HPDE6-E6E7 (cell line): ENCODE results near the gene TSPAN17.
"Not testable (repeated sequence)": the region's sequence is repeated elsewhere in the genome, so short reads cannot be mapped to it uniquely, and the experiment has no call there.

Source experiments
- DNase-seq: peaks from one replicate; pipeline ENCODE4 v3.0.0; 2011; ENCODE audit warnings: missing footprints; ENCODE audit errors: extremely low spot score

TSPAN17 gene, protein sequence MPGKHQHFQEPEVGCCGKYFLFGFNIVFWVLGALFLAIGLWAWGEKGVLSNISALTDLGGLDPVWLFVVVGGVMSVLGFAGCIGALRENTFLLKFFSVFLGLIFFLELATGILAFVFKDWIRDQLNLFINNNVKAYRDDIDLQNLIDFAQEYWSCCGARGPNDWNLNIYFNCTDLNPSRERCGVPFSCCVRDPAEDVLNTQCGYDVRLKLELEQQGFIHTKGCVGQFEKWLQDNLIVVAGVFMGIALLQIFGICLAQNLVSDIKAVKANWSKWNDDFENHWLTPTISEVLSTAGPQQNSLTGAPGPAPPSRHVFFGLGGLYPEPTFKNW

DNA sequence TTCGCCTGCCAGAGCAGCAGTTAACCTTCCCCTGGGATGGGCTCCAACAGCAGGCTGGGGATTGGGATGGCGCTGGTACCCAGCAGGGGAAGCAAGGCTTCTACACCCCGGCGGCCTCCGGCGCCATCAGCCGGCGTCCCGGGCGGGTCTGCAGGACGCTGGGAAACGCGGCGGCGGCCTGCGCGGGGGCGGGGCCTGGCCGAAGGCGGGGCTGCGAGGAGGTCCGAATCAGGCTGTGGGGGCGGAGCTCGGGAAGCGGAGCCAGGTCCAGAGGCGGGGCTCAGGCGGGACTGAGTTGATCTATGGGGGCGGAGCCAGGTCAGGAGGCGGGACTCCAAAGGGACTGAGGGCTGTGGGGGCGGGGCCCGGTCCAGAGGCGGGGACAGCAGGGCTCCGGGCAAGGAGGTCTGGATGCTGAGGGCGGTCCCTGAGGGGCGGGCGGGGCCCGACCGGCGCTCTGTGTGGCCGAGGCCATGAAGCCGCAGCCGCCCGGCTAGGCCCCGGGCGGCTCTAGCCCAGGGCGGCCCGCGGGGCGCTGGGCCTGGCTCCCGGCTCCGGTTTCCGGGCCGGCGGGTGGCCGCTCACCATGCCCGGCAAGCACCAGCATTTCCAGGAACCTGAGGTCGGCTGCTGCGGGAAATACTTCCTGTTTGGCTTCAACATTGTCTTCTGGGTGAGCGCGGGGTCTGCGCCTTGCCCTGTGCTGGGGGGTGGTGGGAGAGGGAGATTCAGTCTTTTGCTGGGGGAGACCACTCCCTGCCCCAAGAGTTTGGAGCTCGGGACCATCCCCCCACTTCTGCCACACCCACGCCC, at the start of gene TSPAN17:
TSS of gene TSPAN17 (plus strand) at position 455 of the 813 bp plus-strand sequence. CDS start at position 587, 132 bp downstream.
- DNase-seq: peak; percentile 95

DNA sequence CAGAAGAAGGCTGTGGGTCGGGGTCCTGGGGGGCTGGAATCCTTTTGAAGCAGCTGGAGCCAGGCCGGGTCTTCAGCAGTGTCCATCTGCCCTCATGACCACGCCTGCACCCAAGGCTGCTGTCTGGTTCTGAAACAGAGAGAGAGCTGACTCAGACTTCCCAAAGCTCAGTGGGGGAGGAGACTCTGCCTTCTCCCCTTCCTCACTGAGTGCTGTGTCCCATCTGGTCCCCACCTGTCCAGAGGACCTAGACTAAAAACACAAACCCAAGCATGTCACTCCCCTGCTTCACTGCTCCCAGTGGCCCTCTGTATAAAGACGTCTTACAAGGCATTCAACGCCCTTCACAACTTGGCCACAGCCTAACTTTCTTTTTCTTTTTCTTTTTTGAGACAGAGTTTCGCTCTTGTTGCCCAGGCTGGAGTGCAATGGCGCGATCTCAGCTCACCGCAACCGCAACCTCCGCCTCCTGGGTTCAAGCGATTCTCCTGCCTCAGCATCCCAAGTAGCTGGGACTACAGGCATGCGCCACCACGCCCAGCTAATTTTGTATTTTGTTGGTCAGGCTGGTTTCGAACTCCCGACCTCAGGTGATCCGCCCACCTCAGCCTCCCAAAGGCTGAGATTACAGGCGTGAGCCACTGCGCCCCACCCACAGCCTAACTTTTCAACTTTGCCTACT, 47.4 kb upstream of the TSPAN17 start:
- not testable (repeated sequence) for DNase-seq

DNA sequence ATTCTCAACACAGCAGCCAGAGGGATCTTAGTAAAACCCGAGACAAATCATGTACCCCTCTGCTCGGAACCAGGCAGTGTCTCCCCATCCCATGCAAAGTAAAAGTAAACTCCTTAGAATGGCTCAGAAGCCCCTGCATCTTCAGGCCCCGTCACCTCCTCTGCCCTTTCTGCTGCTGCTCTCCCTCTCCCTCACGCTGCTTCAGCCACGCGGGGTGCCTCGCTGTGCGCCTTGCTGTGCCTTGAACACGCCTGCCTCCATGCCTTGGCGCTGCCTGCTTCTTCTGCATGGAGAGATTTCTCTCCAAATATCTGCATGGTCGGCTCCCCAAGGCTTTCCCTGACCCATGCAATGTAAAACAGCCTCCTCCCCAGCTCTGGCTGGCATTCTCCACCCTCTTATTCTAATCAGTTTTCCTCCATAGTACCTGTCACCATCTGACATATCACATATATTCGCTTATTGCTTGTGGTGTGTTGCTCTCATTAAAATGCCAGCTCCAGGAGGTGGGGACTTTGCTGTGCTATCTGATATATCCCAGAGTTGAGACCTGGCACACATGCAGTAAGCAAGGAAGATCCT, 45.3 kb upstream of the TSPAN17 start:
- DNase-seq: no peak

DNA sequence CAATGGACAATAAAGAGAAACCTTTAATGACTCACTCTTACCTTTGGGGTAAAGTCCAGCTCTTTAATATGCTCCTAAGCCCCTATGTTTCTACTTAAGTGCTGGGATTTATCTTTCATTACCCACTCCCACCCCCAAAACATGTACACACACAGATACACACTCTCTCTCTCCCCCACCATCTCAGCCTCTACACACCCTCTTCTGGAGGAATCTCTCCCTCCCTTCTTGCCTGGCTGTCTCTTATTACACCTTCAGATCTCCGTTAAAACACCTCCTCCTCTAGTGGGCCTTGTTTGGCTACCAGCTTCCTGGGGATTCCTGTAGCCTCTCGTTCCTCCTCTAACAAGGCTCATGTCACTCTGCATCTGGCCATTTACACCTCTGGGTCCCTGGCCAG, 44.2 kb upstream of the TSPAN17 start:
- no peak for DNase-seq

DNA sequence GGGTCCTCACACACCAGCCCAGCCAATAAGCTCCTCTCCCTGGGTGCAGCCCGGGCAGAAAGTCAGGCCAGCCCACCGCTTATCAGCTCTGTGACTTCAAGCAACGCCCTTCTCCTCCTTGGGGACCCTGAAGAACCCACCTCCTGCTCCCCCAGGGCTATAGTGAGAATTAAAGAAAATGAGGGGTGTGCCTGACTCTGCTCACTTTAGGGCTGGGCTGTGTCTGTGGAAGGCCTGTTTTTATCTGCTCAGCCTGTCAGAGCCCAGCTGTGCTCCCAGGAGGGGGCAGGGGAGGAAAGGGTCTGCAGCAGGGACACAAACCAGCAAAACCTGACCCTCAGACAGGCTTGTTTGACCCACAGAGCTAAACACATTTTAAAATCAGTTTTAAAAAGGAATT, 41.3 kb upstream of the TSPAN17 start:
- no peak for DNase-seq

DNA sequence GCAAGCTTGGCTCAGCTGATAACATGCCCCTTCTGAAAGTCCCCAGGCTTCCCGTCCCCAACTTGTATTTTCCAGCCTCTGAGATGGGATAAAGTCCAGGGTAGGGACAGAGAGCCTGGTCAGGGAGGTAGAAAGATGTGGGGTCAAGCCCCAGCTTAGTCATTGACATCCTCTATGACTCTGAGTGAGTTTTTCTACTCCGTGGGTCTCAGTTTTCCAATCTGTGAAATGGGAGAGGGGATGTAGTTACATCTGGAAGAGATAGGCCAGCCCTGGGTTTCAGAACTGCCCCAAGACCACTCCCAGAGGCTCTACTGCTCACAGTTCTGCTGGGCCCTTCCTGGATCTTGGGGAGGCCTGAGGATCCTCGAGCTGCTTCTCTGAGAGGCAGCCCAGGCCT, 40.4 kb upstream of the TSPAN17 start:
- DNase-seq: no peak

DNA sequence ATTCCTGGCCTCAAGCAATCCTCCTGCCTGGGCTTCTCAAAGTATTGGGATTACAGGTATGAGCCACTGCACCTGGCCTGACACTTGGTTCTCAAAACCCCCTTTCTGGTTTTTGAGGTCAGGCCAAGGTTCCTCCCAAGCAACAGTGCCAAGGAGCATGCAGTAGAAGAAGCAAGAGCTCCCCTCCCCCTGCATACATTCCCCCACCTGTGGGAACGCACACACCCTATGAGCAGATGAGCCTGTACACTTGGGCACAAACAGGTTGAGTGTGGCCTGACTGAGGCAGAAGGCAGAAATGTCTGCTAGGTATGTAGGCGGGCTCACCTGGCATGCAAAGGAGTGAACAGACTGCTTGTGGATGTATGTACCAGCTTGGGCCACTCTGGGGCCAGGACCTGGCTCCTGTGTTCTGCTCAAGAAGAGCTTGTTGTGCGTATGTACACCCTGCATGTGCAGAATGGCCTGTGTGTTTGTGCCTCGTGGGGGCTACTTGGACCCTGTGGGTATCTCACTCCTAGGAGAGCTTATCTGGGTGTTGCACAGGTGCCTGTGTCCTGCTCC, 39.1 kb upstream of the TSPAN17 start:
- no peak for DNase-seq

DNA sequence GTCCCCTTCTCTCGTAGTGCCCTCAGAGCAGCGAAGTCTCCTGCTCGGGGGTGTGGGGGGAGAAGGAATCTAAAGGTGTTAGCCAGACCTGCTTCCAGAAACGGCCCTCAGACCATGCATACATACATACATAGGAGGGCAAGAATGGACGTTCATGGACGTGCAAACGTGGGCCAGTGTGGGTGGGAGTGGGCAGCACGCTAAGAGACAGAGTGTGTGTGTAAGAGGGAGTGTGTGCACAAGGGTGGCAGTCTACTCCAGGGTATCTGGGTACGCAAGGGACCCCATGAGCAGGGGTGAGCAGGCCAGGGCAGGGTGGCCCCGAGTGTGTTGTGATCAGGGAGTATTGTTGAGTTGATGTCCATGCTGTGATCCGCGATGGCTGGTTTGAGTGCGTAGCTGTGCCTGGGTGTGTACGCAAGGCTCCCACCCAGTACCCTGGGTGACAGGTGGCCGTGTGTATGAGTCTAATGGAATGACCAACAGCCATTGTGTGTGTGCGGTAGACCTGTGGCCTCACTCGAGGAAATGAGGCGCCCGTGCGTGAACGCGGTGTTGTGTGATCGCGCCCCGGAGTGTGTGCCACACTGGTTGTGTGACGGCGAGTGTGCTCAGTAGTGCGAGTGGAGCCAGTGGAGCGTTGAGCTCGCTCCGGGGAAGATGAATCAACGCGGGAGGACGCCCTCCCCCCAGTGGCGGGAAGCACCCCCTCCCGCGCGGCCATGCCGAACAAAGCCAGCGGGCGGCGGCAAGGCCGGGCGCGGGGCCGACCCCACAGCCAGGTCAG, 38.2 kb upstream of the TSPAN17 start:
- no peak for DNase-seq

DNA sequence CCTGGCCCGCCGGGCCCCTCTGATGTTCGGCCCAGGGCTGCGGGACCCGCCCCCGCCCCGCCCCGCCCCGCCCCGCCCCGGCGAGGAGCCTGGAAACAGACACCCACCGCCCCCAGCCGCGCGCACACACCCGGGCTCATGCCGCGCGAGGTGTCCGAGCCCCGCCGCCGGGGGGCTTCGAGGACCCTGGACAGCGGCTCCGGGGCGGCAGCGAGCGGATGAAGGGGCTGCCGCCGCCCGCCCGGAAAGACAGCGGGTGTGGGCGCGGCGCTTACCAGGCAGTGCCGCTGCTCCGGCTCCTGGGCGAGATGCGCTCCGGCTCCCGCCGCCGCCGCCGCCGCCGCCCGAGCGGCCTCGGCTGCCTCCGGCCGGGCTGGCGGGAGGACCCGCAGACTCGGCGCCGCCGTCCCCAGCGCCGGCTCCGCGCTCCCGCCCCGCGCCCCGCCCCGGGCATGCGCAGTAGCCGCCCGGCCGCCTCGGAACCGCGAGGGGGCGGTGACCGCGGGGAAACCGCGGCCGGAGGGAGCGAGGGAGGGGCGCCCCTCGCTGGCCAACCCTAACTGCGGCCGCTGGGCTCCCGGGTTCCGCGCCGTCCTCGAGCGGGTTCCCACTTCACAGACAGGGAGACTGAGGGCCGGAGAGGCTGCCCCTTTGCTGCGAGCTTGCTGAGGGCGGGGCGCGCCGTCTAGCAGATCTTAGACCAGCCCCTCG, 37.4 kb upstream of the TSPAN17 start, which contains the start of gene GPRIN1:
TSS of gene GPRIN1 (minus strand) at position 433 of the 711 bp plus-strand sequence. CDS start 10,322 bp downstream, outside the sequence.
- peak; percentile 77 for DNase-seq

DNA sequence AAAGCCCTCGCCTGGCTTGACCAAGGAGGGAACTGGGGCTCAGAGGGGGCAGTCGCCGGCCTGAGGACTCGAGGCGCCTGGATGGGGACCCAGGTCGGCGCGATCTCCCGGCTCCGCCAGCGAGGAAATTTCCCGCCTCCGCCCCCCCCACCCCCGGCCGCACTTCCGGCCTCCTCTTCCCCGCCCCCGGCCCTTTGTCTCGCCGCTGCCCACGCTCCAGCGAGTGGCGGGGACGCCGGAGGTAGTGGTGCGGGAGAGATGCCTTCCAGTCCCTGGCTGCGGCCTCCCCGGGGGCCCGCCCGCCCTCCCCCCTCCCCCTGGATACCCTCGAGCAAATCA, 36.9 kb upstream of the TSPAN17 start:
- DNase-seq: no peak

DNA sequence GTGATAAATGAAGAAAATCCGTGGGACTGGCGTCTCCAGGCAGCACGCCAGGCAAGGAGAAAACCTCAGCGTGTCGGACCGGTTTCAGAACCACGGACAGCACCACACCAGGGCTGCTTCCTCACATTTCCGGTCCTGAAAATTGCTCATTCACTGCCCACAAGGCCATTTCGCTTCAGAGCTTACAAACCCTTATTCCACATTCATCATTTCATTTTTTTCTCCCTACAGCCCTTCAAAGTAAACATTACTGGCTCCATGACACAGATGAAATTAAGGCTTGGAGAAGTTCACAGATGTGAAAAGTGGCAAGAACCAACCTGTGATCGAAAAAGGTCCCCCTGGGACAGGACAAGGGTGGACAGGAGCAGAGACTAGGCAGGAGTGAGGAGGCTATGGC, 35.8 kb upstream of the TSPAN17 start:
- DNase-seq: peak; percentile 59

DNA sequence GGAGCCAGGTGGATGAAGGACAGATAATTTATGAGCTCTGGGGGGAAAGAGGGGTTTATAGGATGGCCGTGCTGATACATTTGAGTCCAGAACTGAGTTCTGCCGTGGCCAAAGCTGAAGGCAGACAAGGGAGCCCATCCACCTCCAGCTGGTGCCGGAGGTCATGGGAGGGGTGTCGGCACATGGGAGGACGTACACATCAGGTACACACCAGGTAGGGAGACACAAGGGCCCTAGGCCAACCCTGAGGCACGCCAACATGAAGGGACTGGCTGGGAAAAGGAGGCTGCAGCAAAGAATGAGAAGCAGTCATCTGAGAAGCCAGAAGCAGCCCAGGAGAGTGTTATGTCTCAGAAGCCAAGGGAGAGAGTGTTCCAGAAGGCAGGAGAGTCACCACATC, 35.3 kb upstream of the TSPAN17 start:
- DNase-seq: no peak

DNA sequence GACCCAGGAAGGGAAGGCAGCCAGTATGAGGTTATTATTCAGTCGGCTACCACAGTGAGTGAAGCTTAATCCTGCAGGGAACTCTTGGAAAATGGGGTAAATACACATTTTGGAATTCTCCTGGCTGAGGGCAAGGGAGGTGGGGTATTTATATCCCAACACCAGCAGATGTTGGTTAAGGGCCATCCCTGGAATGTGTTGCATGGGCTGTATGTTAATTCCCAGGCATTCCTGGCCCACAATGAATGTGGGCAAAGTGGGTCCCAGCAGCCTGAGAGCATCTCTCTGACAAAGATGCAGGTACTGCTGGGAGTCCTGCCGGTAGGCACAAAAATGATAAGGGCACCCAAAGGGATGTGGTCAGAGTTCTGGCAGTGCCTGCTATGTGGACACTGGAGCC, 34.4 kb upstream of the TSPAN17 start:
- DNase-seq: no peak

DNA sequence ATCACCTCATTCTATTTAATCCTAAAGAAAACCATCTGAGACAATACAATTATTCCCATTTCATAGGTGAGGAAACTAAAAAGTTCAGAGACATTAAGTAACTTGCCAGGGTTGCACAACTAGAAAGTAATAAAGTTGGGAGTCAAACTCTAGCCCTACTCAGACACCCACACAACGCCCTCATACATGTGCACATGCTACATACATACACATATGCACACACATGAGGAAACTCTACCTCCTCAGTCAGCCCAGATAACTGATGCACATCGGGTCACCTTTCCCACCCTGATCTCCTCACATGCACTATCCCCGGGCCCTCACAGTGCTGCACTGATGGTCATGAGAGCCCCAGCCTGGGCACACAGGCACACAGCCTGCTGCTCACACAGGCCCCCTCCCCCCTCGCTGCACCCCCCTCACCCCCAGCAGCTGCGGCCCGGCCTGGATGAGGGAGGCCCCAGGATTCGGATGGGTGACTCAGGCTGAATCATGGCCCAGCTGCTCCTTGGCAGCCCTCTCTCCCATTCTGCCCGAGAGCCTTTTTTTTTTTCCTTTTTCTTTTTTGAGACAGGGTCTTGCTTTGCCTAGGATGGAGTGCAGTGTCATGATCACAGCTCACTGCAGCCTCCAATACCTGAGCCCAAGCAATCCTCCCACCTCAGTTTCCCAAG, 32.3 kb upstream of the TSPAN17 start:
- peak; percentile 76 for DNase-seq

DNA sequence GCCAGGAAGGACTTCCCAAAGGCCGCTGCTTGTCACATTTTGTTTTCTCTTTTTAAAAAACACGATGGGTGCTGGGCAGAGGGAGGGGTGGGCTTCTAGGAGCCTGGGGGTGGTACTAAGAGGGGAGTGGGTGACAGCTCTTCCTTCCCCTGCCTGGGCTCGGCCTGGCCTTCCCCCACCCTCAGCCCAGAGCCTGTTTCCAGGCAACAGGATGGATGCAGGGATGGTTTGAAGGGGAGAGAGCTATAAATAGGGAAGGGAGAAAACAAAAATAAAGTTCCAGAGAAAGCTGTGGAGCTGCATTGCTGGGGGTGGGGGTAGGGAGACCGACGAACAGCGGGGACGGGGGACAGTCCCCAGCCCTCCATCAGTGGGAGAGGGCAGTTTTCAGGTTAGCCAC, 30.8 kb upstream of the TSPAN17 start:
- DNase-seq: no peak

DNA sequence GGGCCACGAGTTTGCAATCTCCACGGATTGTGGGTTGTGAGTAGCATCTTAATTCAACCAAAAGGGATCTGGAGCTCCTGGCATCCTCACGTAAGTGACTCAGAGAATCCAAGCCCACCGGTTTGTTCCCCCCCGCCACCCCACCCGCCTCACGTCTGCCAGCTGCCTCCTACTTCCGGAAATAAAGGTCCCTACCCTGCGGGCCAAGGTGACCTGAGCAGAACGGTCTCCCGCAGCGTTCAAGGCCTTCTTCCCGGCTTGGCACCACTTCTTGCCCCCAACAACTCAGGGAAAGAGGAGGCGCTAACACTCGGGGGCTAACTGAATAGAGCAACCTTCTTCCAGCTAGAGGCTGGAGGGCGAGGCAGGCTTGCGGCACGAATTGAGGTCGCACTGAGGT, 28.5 kb upstream of the TSPAN17 start:
- DNase-seq: no peak

DNA sequence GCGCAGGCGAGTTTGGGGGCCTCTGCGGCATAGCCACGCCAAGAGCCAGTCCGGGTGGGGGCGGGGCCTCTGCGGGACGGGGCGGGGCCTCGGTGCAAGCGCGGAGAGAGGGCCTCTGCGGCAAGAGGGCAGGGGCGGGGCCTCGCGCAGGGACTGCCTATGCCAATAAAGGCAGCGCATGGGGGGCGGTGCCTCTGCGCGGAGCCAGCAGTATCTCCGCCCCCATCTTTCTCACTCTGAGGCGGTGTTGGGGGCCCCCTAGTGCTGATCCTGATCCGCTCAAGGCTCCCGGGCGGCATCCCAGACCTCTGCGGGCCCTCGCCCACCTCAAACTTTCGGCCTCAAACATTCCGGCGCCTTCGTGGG, 28.1 kb upstream of the TSPAN17 start:
- DNase-seq: peak; percentile 95

DNA sequence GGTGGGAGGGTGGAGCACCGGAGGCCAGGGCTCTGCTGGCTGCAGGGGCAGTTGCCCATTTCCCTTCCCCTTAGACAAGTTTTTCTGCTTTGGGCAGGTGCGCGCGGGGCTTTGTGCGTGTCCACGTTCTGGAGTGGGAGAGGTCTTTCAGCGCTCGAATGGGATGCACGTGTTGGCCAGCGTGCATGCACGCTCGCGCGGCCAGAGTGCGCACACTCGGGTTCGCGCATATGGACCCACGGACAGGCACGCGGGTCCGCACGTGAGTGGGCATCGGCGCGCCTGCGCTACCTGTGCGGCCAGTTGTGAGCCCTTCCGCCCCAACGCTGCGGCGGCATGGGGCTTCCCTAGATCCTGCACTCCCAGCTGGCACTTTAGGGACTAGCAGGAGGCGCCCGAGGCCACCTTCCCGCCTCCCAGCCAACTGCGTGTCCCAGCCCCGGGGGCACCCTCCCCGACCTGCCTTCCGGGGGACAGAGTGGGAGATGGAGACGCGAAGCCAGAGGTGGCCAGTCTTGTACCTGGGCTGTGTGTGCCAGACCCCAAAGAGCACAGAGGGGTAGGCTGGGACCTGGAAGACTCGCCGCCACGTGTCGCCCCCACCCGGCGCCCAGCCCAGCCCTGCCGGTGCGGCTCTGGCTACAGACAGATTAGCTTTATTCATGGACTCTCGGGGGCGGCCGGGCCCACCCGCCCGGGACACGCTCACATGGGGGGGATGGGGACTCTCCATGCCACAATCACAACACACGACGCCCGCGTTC, 27.5 kb upstream of the TSPAN17 start:
- DNase-seq: no peak

DNA sequence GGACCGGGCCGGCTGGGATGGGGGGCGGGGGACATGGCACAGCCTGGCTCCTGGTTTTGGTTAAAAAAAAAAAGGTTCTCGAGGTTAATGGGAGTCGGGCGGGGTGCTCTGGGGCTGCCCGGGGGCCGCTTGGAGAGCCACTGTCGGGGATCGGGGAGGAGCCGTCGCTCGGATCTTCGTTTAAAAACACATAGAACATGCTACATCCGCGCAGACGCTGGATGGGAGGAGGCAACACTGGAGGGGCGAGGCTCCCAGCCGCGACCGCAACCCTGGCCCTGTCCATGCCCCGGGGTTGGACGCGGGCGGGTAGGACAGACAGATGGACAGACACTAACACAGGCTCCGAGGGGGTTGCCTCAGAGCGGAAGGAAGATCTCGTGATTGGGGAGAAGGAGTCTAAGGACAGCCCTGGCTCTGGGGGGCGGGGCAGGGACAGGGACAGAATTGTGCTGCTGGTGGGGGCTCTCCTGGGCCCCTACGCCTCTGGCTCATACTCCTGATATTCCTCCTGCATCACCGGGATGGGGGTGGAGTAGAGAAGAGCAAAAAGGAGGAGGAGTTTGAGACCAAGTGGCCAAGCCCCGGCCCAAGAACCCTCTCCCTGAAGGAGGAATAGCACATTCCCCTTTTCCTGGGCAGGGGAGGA, 26.8 kb upstream of the TSPAN17 start:
- DNase-seq: no peak
